HCT116 (cell line): Measurements from ENCODE around the gene PCNT. TPM values are rescaled to one million over a fixed set of nuclear protein-coding genes. Genes with fewer than 3 reads are reported as not detected.
A peak's percentile ranks its signal among the peaks of the same experiment; 100 is the strongest.

Source experiments
- ATAC-seq: fragments of 200-7000 bp; cut with Tn5 transposase; 2 replicates; pipeline ENCODE4 v1.9.1; 2020; ENCODE audit warnings: mild to moderate bottlenecking, moderate library complexity
- BruUV-seq: library from RNA; stranded (reverse); fragments of 400-500 nt; replicated peaks from 2 replicates; lab custom pipeline; 2021; lab: Mats Ljungman, UMichigan
- CTCF ChIA-PET: fragments of 300-600 bp; sonication (Branson Sonifier 250); formaldehyde crosslinking; loops from one replicate; lab custom pipeline; 2021; ENCODE audit warnings: antibody characterized with exemption; lab: Charles Lee
- POLR2A ChIA-PET: fragments of 300-600, 350-600 bp; sonication (Branson Sonifier 250); formaldehyde crosslinking; loops from one replicate; lab custom pipeline; 2021; ENCODE audit warnings: antibody characterized with exemption; lab: Charles Lee
- RAD21 ChIA-PET, 2 experiments: fragments of 300-600 bp; sonication (Branson Sonifier 250); formaldehyde crosslinking; loops; one replicate each; lab custom pipeline; 2023; ENCODE audit warnings: low total read pairs in 2 of 2; ENCODE audit not compliant: uncharacterized antibody in 2 of 2, unreplicated experiment in 2 of 2, low non-redundant PET in 1 of 2; lab: Charles Lee
- DNase-seq: peaks from one replicate; pipeline ENCODE4 v3.0.0-alpha.2; 2010; ENCODE audit warnings: low read depth, low spot score
- H2AFZ ChIP-seq: fragments of 200-600 bp; shearing (Covaris generic), sonication (generic); 2 replicates; pipeline ENCODE4 v1.6.1; 2017; ENCODE audit warnings: low read depth, mixed run types, mixed read lengths, antibody characterized with exemption, low read length; ENCODE audit not compliant: poor library complexity, severe bottlenecking
- H3K27ac ChIP-seq: 2 replicates; pipeline ENCODE4 v1.5.1; 2012; ENCODE audit warnings: low read depth, low read length
- H3K27me3 ChIP-seq: fragments of 200-600 bp; sonication (generic); 2 replicates; pipeline ENCODE4 v1.6.1; 2016; ENCODE audit warnings: mixed run types, low read length, mixed read lengths; ENCODE audit not compliant: insufficient read depth
- H3K36me3 ChIP-seq, 2 experiments: fragments of 200-500 bp in 1 of 2; fragments of 200-600 bp in 1 of 2; sonication (Bioruptor generic) in 1 of 2; sonication (generic) in 1 of 2; 2 replicates each; pipeline versions ENCODE4 v1.5.1 to v1.6.1; 2014 to 2016; ENCODE audit warnings: low read length in 2 of 2, inconsistent platforms in 1 of 2, mixed read lengths in 1 of 2, mixed run types in 1 of 2; ENCODE audit not compliant: insufficient read depth in 2 of 2, control insufficient read depth in 1 of 2
- H3K4me1 ChIP-seq, 2 experiments: fragments of 200-600 bp in 1 of 2; sonication (generic) in 1 of 2; 2 replicates each; pipeline versions ENCODE4 v1.5.1 to v1.6.1; 2012 to 2017; ENCODE audit warnings: low read length in 2 of 2, inconsistent platforms in 1 of 2, mild to moderate bottlenecking in 1 of 2, mixed read lengths in 1 of 2, mixed run types in 1 of 2, moderate library complexity in 1 of 2; ENCODE audit not compliant: insufficient read depth in 2 of 2, control insufficient read depth in 1 of 2
- H3K4me2 ChIP-seq: fragments of 200-600 bp; sonication (generic); 2 replicates; pipeline ENCODE4 v1.6.1; 2017; ENCODE audit warnings: mixed run types, low read length, mixed read lengths
- H3K4me3 ChIP-seq, 2 experiments: fragments of 200-600 bp in 1 of 2; sonication (generic) in 1 of 2; replicated peaks in 1 of 2; 2 replicates each; pipeline ENCODE4 v1.5.1; 2011 to 2016; ENCODE audit warnings: low read length in 2 of 2, control low read depth in 1 of 2, low read depth in 1 of 2, mild to moderate bottlenecking in 1 of 2, mixed read lengths in 1 of 2, mixed run types in 1 of 2
- H3K79me2 ChIP-seq: fragments of 200-600 bp; sonication (generic); 2 replicates; pipeline ENCODE4 v1.6.1; 2017; ENCODE audit warnings: mild to moderate bottlenecking, mixed run types, low read length, moderate library complexity, mixed read lengths; ENCODE audit not compliant: insufficient read depth
- H3K9ac ChIP-seq: fragments of 200-600 bp; sonication (generic); 2 replicates; pipeline ENCODE4 v1.6.1; 2016; ENCODE audit warnings: low read length, mixed read lengths
- H3K9me2 ChIP-seq: fragments of 200-600 bp; sonication (generic), shearing (Covaris generic); 2 replicates; pipeline ENCODE4 v1.6.1; 2017; ENCODE audit warnings: mixed run types, mild to moderate bottlenecking, moderate library complexity; ENCODE audit not compliant: insufficient read depth
- H3K9me3 ChIP-seq, 2 experiments: fragments of 200-500 bp in 1 of 2; fragments of 200-600 bp in 1 of 2; sonication (Bioruptor generic) in 1 of 2; sonication (generic) in 1 of 2; 2 replicates each; pipeline ENCODE4 v1.6.1; 2014 to 2017; ENCODE audit warnings: low read length in 2 of 2, mixed read lengths in 2 of 2, inconsistent platforms in 1 of 2, low read depth in 1 of 2, mild to moderate bottlenecking in 1 of 2, mixed run types in 1 of 2, moderate library complexity in 1 of 2; ENCODE audit not compliant: control insufficient read depth in 1 of 2, insufficient read depth in 1 of 2
- H4K20me1 ChIP-seq: fragments of 200-600 bp; sonication (generic), shearing (Covaris generic); 2 replicates; pipeline ENCODE4 v1.6.1; 2017; ENCODE audit warnings: mixed run types, mild to moderate bottlenecking, moderate library complexity; ENCODE audit not compliant: insufficient read depth
- CEBPB ChIP-seq: IDR thresholded peaks from 2 replicates; pipeline ENCODE4 v1.6.1; 2012; ENCODE audit warnings: low read depth
- CTCF ChIP-seq, 3 experiments: fragments of 200-600 bp in 1 of 3; sonication (generic) in 1 of 3; IDR thresholded peaks in 2 of 3; conservative IDR thresholded peaks in 1 of 3; 2 replicates each; pipeline ENCODE4 v1.5.1; 2012 to 2017; ENCODE audit warnings: low read depth in 2 of 3, low read length in 2 of 3, antibody characterized with exemption in 1 of 3, borderline replicate concordance in 1 of 3, control low read depth in 1 of 3, mild to moderate bottlenecking in 1 of 3, mixed read lengths in 1 of 3, mixed run types in 1 of 3, moderate library complexity in 1 of 3; ENCODE audit not compliant: insufficient read depth in 1 of 3
- MAX ChIP-seq: IDR thresholded peaks from 2 replicates; pipeline ENCODE4 v1.6.1; 2012
- RAD21 ChIP-seq: IDR thresholded peaks from 2 replicates; pipeline ENCODE4 v1.6.1; 2012; ENCODE audit warnings: low read depth, mild to moderate bottlenecking
- intact Hi-C: fragments of 100-400 bp; cut with micrococcal nuclease; formaldehyde crosslinking; loops from 2 replicates; pipeline ENCODE4 v1.10.0; 2022
- total RNA-seq: library from RNA; stranded (reverse); gene quantifications from one replicate; pipeline ENCODE4 v1.2.1, GENCODE V29; 2021; ENCODE audit not compliant: unreplicated experiment

PCNT gene
- total RNA-seq, 1 experiment from 2014 or later: 43.6 TPM

GRCh38 chr21:46420241-46421190 is 96.6 kb downstream of the PCNT start:
- no peak overlapping the region for H3K27ac ChIP-seq
- no peaks in the 10 kb centered on the region for H3K9me3 ChIP-seq
- no peak overlapping the region for H2AFZ ChIP-seq
- TF ChIP-seq RAD21: 0 out of 2 replicates have a peak, but pooled peaks have one; percentile 4
- TF ChIP-seq CEBPB: no peak
- TF ChIP-seq MAX: no peak
- peak in 1 of 3 experiments; percentile 7; a peak in 1 of 6 replicates for TF ChIP-seq CTCF (IDR thresholded peaks at IDR 0.05 in 2 of 3, conservative IDR thresholded peaks at IDR 0.05 in 1 of 3; ENCODE audit: borderline replicate concordance in 1 of 3, insufficient read depth in 1 of 3, low read depth in 2 of 3, low read length in 2 of 3)
- no peaks in the 10 kb centered on the region for H4K20me1 ChIP-seq
- BruUV-seq: no TSS peak
- no peaks in the 10 kb centered on the region for H3K27me3 ChIP-seq
- H3K79me2 ChIP-seq: no peaks in the 10 kb centered on the region
- H3K9ac ChIP-seq: no peak overlapping the region
- no peaks in the 10 kb centered on the region for H3K9me2 ChIP-seq
- ATAC-seq: no peak
- peaks cover 0 to 3% of the 10 kb centered on the region in 2 experiments; a peak in 3 of 4 replicates for H3K36me3 ChIP-seq
- CTCF ChIA-PET: interaction anchor here (0.8 kb wide), 1 partner anchor 277 kb away, joined by 3 read pairs; no protein-coding TSS in a partner anchor
- intact Hi-C loops: no loop called here
- H3K4me3 ChIP-seq: no peak overlapping the region
- H3K4me2 ChIP-seq: no peak overlapping the region
- no peak for DNase-seq
- no peaks in the 10 kb centered on the region for H3K4me1 ChIP-seq
- POLR2A ChIA-PET: no interaction called here
- RAD21 ChIA-PET: no interaction called here
